ENCODE results near the gene COG2. TPM values are rescaled to one million over a fixed set of nuclear protein-coding genes. Genes with fewer than 3 reads are reported as not detected.

The COG2 gene
- total and polyA plus RNA-seq, 2 of the 13 experiments (the other 11 are each of a cell fraction or from before 2014, with no cell fraction given) = 16.8 to 36.3 TPM

DNA sequence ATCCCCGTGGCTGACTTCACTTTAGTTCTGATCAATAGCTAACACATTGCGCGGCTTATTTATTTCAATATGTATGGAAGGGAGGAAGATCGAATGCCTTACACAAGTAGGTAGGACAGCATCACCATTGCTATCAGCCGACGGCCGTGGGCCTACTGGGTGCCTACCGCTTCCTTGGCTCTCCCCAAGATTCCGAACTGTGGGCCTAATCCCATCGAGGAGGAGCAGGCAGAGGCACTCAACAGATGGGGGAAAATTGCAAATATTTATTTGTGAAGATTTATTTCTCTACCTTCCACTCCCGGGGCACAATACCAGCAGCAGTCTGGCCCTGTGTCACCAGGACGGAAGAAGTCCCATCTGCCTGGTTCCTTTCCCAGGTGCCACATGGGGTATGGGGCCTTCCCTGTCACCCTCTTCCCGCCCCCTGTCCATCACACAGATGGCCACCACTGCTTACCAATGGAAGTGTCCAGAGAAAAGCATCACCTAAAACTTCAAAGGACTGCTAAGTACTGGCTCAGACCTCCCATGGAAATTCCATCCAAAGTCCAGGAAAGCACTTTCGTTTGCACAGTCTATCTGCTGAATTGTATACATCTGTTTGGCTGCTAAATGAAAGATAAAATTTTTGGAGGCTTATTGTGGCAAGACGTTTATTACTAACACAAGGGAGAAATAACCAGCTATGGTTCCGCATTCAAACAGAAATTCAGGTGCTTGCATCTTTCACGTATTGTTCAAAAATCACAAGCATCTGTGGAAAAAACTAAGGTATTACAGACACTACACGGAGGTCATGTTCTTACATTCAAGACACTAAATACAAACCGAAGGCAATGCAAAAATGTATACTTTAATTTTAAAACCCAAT is 59.9 kb downstream of the COG2 start:
- peak; percentile 63 for ATAC-seq
- H3K9ac ChIP-seq (ENCODE audit: insufficient read depth, low read depth, low read length) = peak overlapping the region; percentile 53
- TF ChIP-seq SALL2 (CRISPR knock-in tag; IDR thresholded peaks at IDR 0.05) = peak; percentile 75; the same call in 1 of the 2 replicates
- no peak for TF ChIP-seq SOX13 (IDR thresholded peaks at IDR 0.05)
- peak in 1 of 2 experiments; percentile 44; a peak in 2 of 4 replicates for TF ChIP-seq SOX13 (CRISPR knock-in tag; conservative IDR thresholded peaks at IDR 0.05 in 1 of 2, IDR thresholded peaks at IDR 0.05 in 1 of 2)
- TF ChIP-seq LCORL (IDR thresholded peaks at IDR 0.05) = peak; percentile 47; the same call in 1 of the 2 replicates
- no peak for TF ChIP-seq LCORL (CRISPR knock-in tag; IDR thresholded peaks at IDR 0.05)
- TF ChIP-seq SPEN (CRISPR knock-in tag; IDR thresholded peaks at IDR 0.05; ENCODE audit: low read depth) = peak; percentile 62; the same call in 1 of the 2 replicates
- TF ChIP-seq ZC3H13 (CRISPR knock-in tag; IDR thresholded peaks at IDR 0.05) = peak; percentile 49; the same call in 1 of the 2 replicates
- no peak for TF ChIP-seq HDAC1 (CRISPR knock-in tag; IDR thresholded peaks at IDR 0.05)
- TF ChIP-seq ZC3H4 (CRISPR knock-in tag; IDR thresholded peaks at IDR 0.05; ENCODE audit: borderline replicate concordance) = 0 out of 2 replicates have a peak, but pooled peaks have one; percentile 16
- TF ChIP-seq ZEB1 (IDR thresholded peaks at IDR 0.05; ENCODE audit: insufficient replicate concordance, low read depth) = no peak
- no peak for TF ChIP-seq ZNF180 (CRISPR knock-in tag; IDR thresholded peaks at IDR 0.05; ENCODE audit: borderline replicate concordance, low read depth)
- TF ChIP-seq ATF1 (CRISPR knock-in tag; IDR thresholded peaks at IDR 0.05) = peak; percentile 18; the same call in 1 of the 2 replicates
- no peak for TF ChIP-seq REXO4 (CRISPR knock-in tag; IDR thresholded peaks at IDR 0.05; ENCODE audit: borderline replicate concordance)
- no peak for TF ChIP-seq ADNP (CRISPR knock-in tag; IDR thresholded peaks at IDR 0.05)
- peak; percentile 46; the same call in 1 of the 2 replicates for TF ChIP-seq ISL2 (CRISPR knock-in tag; IDR thresholded peaks at IDR 0.05)
- TF ChIP-seq, protein P1, sequence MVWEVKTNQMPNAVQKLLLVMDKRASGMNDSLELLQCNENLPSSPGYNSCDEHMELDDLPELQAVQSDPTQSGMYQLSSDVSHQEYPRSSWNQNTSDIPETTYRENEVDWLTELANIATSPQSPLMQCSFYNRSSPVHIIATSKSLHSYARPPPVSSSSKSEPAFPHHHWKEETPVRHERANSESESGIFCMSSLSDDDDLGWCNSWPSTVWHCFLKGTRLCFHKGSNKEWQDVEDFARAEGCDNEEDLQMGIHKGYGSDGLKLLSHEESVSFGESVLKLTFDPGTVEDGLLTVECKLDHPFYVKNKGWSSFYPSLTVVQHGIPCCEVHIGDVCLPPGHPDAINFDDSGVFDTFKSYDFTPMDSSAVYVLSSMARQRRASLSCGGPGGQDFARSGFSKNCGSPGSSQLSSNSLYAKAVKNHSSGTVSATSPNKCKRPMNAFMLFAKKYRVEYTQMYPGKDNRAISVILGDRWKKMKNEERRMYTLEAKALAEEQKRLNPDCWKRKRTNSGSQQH (CRISPR knock-in tag; IDR thresholded peaks at IDR 0.05; ENCODE audit: low read depth) = 0 out of 2 replicates have a peak, but pooled peaks have one; percentile 4
- TF ChIP-seq SP2 (CRISPR knock-in tag; IDR thresholded peaks at IDR 0.05) = peak; percentile 85
- TF ChIP-seq MYC (CRISPR knock-in tag; IDR thresholded peaks at IDR 0.05; ENCODE audit: borderline replicate concordance) = peak; percentile 69; the same call in 1 of the 2 replicates
- TF ChIP-seq, protein P2, sequence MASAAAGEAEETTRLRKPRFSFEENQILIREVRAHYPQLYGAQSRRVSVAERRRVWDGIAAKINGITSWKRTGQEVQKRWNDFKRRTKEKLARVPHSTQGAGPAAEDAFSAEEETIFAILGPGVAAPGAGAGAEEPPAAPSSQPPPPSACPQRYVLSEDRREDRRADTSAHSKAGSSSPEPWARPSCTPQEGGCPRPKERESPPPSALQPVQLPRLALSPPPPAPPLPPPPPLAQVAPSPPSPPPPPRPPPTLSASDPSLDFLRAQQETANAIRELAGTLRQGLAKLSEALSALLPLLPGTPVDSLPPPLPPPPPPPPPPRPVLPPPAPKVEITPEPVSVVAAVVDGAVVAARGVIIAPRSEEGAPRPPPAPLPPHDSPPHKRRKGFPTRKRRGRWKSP (CRISPR knock-in tag; IDR thresholded peaks at IDR 0.05) = 0 out of 2 replicates have a peak, but pooled peaks have one; percentile 46
- TF ChIP-seq FOXK1 (CRISPR knock-in tag; IDR thresholded peaks at IDR 0.05; ENCODE audit: borderline replicate concordance, low read depth) = peak; percentile 19; the same call in 1 of the 2 replicates
- no peak for TF ChIP-seq KDM6A (CRISPR knock-in tag; IDR thresholded peaks at IDR 0.05; ENCODE audit: low read depth)

More for the DNA sequence above, 59.9 kb downstream of the COG2 start:
- no TSS peak for BruUV-seq (replicated peaks)
- in situ Hi-C loops (cut with HindIII; ENCODE audit: extremely low pct_ligation_motif_present, low pct_unique_long_range_greater_than_20kb) = loop anchor here (5.0 kb wide), 1 partner anchor 60 kb away; the partner anchor contains the start of gene COG2
- H3K79me2 ChIP-seq (ENCODE audit: insufficient read depth, low read length) = peaks cover 18% of the 10 kb centered on the region
- FAIRE-seq (peak; percentile 70), DNase-seq (ENCODE audit: low spot score) (peak; percentile 97)
- H3K4me2 ChIP-seq (ENCODE audit: low read depth, low read length) = peak overlapping the region; percentile 54
- WGBS (ENCODE audit: low lambda C conversion rate) = 64% methylated on average over 16 of the region's 19 CpGs
- no peaks in the 10 kb centered on the region for H3K9me3 ChIP-seq (ENCODE audit: low read length)
- CTCF ChIA-PET (ENCODE audit: low intra/inter-chr PET ratio, low total read pairs) = no interaction called here
- POLR2A ChIA-PET = interaction anchor here (0.8 to 5.3 kb wide), 15 partner anchors 11 to 71 kb away, joined by 3 to 94 read pairs (median 6); partner anchors contain the start of gene AGT
- H3K4me3 ChIP-seq (replicated peaks in 1 of 3; ENCODE audit: insufficient read depth in 1 of 3, low read depth in 2 of 3, low read length in 3 of 3) = peak overlapping the region in 1 of 3 experiments; percentile 8; a peak in 1 of 6 replicates
- H3K27me3 ChIP-seq (ENCODE audit: control insufficient read depth in 1 of 2, insufficient read depth in 2 of 2, low read length in 2 of 2) = no peaks in the 10 kb centered on the region
- peaks cover 40% of the 10 kb centered on the region for H4K20me1 ChIP-seq (ENCODE audit: insufficient read depth, low read length)
- H3K27ac ChIP-seq (ENCODE audit: extremely low read length, insufficient read depth, low read length) = peak overlapping the region; percentile 89
- H2AFZ ChIP-seq (ENCODE audit: low read length) = no peak overlapping the region
- H3K4me1 ChIP-seq (ENCODE audit: insufficient read depth, low read length) = peaks cover 79% of the 10 kb centered on the region
- intact Hi-C loops (cut with micrococcal nuclease; ENCODE audit: unreplicated experiment) = loop anchor here (2.0 kb wide), 4 partner anchors 21 to 71 kb away; partner anchors contain the start of gene COG2
- peaks cover 20 to 39% of the 10 kb centered on the region in 2 experiments for H3K36me3 ChIP-seq (replicated peaks in 1 of 2; ENCODE audit: control insufficient read depth in 1 of 2, insufficient read depth in 2 of 2, low read length in 2 of 2)
